K562 (cell line): Measurements from ENCODE around the gene SLC16A13. TPM values are rescaled to one million over a fixed set of nuclear protein-coding genes. Genes with fewer than 3 reads are reported as not detected.

Experiments used
- ATAC-seq: fragments of 200-7000 bp; cut with Tn5 transposase; 3 replicates; pipeline ENCODE4 v1.9.1; 2020; ENCODE audit warnings: moderate library complexity
- BruUV-seq: library from RNA; stranded (reverse); fragments of 400-500 nt; replicated peaks from 2 replicates; lab custom pipeline; 2021; lab: Mats Ljungman, UMichigan
- CTCF ChIA-PET: fragments of 300-600 bp; formaldehyde crosslinking; extraction: SDS; loops from one replicate; lab custom pipeline; 2021; ENCODE audit warnings: low intra/inter-chr PET ratio; lab: Yijun Ruan, JAX
- POLR2A ChIA-PET: fragments of 300-600, 350-650 bp; sonication (Branson Sonifier 250); formaldehyde crosslinking; extraction: SDS; loops from one replicate; lab custom pipeline; 2021; ENCODE audit warnings: antibody characterized with exemption, inconsistent platforms; lab: Yijun Ruan, JAX
- DNase-seq, 4 experiments: peaks; one replicate each; pipeline versions ENCODE4 v3.0.0 to v3.0.0-alpha.2; 2011 to 2018; ENCODE audit warnings: low spot score in 3 of 4, mixed read lengths in 3 of 4; ENCODE audit errors: extremely low read depth in 1 of 4
- FAIRE-seq: peaks from 2 replicates; lab custom pipeline; 2011; peaks lifted over from hg19 to GRCh38; lab: Jason Lieb, UNC
- H2AFZ ChIP-seq: 2 replicates; pipeline ENCODE4 v1.6.0; 2011; ENCODE audit warnings: low read depth, low read length, control low read depth, inconsistent platforms
- H3K27ac ChIP-seq: fragments of 200-600 bp; 3 replicates; pipeline ENCODE4 v1.8.0; 2011; ENCODE audit warnings: low read depth, mild to moderate bottlenecking, control low read depth, inconsistent platforms, low read length, moderate library complexity, mixed read lengths; ENCODE audit errors: extremely low read depth
- H3K27me3 ChIP-seq, 2 experiments: fragments of 300-600 bp in 1 of 2; 2 replicates in 1 of 2; 3 replicates in 1 of 2; pipeline versions ENCODE4 v1.6.0 to v1.8.0; 2011; ENCODE audit warnings: inconsistent platforms in 2 of 2, low read length in 2 of 2, mild to moderate bottlenecking in 1 of 2, mixed read lengths in 1 of 2, moderate library complexity in 1 of 2; ENCODE audit not compliant: control insufficient read depth in 2 of 2, insufficient read depth in 2 of 2
- H3K36me3 ChIP-seq: fragments of 300-600 bp; 3 replicates; pipeline ENCODE4 v1.8.0; 2011; ENCODE audit warnings: mild to moderate bottlenecking, low read length, inconsistent platforms; ENCODE audit not compliant: control insufficient read depth, insufficient read depth
- H3K4me1 ChIP-seq, 2 experiments: fragments of 200-600 bp in 1 of 2; replicated peaks in 1 of 2; 2 replicates in 1 of 2; 3 replicates in 1 of 2; pipeline versions ENCODE4 v1.5.1 to v1.8.0; 2011; ENCODE audit warnings: inconsistent platforms in 2 of 2, low read length in 2 of 2, mild to moderate bottlenecking in 1 of 2, mixed read lengths in 1 of 2, moderate library complexity in 1 of 2; ENCODE audit not compliant: control insufficient read depth in 2 of 2, insufficient read depth in 2 of 2
- H3K4me2 ChIP-seq: 2 replicates; pipeline ENCODE4 v1.6.1; 2011; ENCODE audit warnings: low read length, control low read depth, inconsistent platforms, mixed read lengths; ENCODE audit not compliant: insufficient read depth
- H3K4me3 ChIP-seq: fragments of 200-600 bp; sonication (generic), shearing (Covaris generic); 2 replicates; pipeline ENCODE4 v1.5.1; 2016; ENCODE audit warnings: control low read depth, inconsistent platforms
- H3K79me2 ChIP-seq: fragments of 200-600 bp; 3 replicates; pipeline ENCODE4 v1.8.0; 2011; ENCODE audit warnings: low read length, inconsistent platforms; ENCODE audit not compliant: control insufficient read depth, insufficient read depth
- H3K9ac ChIP-seq, 2 experiments: 2 replicates each; pipeline versions ENCODE4 v1.6.0 to v1.6.1; 2011; ENCODE audit warnings: low read depth in 2 of 2, low read length in 2 of 2, control low read depth in 1 of 2, inconsistent platforms in 1 of 2, mild to moderate bottlenecking in 1 of 2, mixed read lengths in 1 of 2; ENCODE audit not compliant: insufficient read depth in 1 of 2
- H3K9me1 ChIP-seq: one replicate; pipeline ENCODE4 v1.6.0; 2011; ENCODE audit warnings: inconsistent platforms, mild to moderate bottlenecking, low read length, moderate library complexity; ENCODE audit not compliant: control insufficient read depth, insufficient read depth
- H3K9me3 ChIP-seq: replicated peaks from 2 replicates; pipeline ENCODE4 v1.5.1; 2011; ENCODE audit warnings: low read depth, low read length, inconsistent platforms; ENCODE audit not compliant: control insufficient read depth, insufficient read depth
- H4K20me1 ChIP-seq: replicated peaks from 2 replicates; pipeline ENCODE4 v1.6.1; 2011; ENCODE audit warnings: low read length, inconsistent platforms, mixed read lengths; ENCODE audit not compliant: control insufficient read depth, insufficient read depth
- CBFA2T3 ChIP-seq: fragments of 450-650 bp; IDR thresholded peaks from 2 replicates; pipeline ENCODE4 v1.6.1; 2017
- JUND ChIP-seq, 2 experiments: IDR thresholded peaks; 2 replicates in 1 of 2; 3 replicates in 1 of 2; pipeline ENCODE4 v1.6.1; 2011; ENCODE audit warnings: borderline replicate concordance in 2 of 2, low read depth in 2 of 2, low read length in 2 of 2, improper control_type of control experiment in 1 of 2, missing biosample characterization in 1 of 2, missing genetic modification characterization in 1 of 2, missing genetic modification reagents in 1 of 2
- ZNF121 ChIP-seq: sonication (generic); formaldehyde crosslinking; conservative IDR thresholded peaks from 2 replicates; pipeline ENCODE4 v1.8.0; 2022; ENCODE audit warnings: missing genetic modification reagents
- ZSCAN32 ChIP-seq: fragments of 450-650 bp; formaldehyde crosslinking; IDR thresholded peaks from 2 replicates; pipeline ENCODE4 v1.4.0; 2020; ENCODE audit warnings: mild to moderate bottlenecking, moderate library complexity
- WGBS: fragments of 100-300 bp; shearing (Covaris generic); methylation state at CpG from one replicate; pipeline ENCODE4 v1.1.6; 2016; ENCODE audit warnings: low coverage, mixed read lengths; ENCODE audit not compliant: insufficient coverage; ENCODE audit errors: missing lambda C conversion rate; 5-methylcytosine and 5-hydroxymethylcytosine counted together
- in situ Hi-C: fragments of 300-500 bp; cut with MboI; formaldehyde crosslinking; loops from 4 replicates; pipeline ENCODE4 v1.15.0; 2018; ENCODE audit warnings: inconsistent platforms, mixed read lengths
- intact Hi-C: fragments of 100-400 bp; cut with micrococcal nuclease; formaldehyde crosslinking; loops from 2 replicates; pipeline ENCODE4 v1.14.2; 2022
- polyA plus RNA-seq, 8 experiments: library from polyadenylated mRNA; depleted of rRNA in 4 of 8; stranded (reverse) in 5 of 8; unstranded in 3 of 8; fragments of >200 nt; fragmentation: Nextera tagmentation in 2 of 8; fragmentation: Illumina TruSeq in 1 of 8; extraction: Ambion mirVana in 2 of 8; extraction: Trizol in 1 of 8; gene quantifications; 2 replicates each; pipeline versions ENCODE4 v1.2.1 to v1.2.3, GENCODE V29; 2011 to 2014; ENCODE audit warnings: inconsistent platforms in 1 of 8, missing spikeins in 1 of 8
- total RNA-seq, 7 experiments: library from RNA; depleted of rRNA in 6 of 7; stranded (reverse); fragments of >200 nt in 6 of 7; fragmentation: Illumina TruSeq in 2 of 7; extraction: Trizol in 2 of 7; gene quantifications; 2 replicates each; pipeline versions ENCODE4 v1.2.1 to v1.2.3, GENCODE V29; 2011 to 2021; ENCODE audit warnings: low replicate concordance in 1 of 7
- TF ChIP-seq, protein P1 (sequence below): sonication (generic); formaldehyde crosslinking; IDR thresholded peaks from 2 replicates; pipeline ENCODE4 v1.8.0; 2022; ENCODE audit warnings: missing genetic modification reagents, mild to moderate bottlenecking, moderate library complexity, borderline replicate concordance
- TF ChIP-seq, protein P2 (sequence below): fragments of 450-650 bp; formaldehyde crosslinking; IDR thresholded peaks from 2 replicates; pipeline ENCODE4 v1.4.0; 2022; ENCODE audit warnings: missing genetic modification characterization
- TF ChIP-seq, protein P3 (sequence below): fragments of 450-650 bp; IDR thresholded peaks from 2 replicates; pipeline ENCODE4 v1.6.1; 2016; ENCODE audit warnings: low read depth, mild to moderate bottlenecking, moderate library complexity

The SLC16A13 gene
- total and polyA plus RNA-seq, 9 of the 15 experiments (the other 6 are each of a cell fraction or from before 2014, with no cell fraction given) = 0.04 to 5.6 (median 0.87) TPM

DNA sequence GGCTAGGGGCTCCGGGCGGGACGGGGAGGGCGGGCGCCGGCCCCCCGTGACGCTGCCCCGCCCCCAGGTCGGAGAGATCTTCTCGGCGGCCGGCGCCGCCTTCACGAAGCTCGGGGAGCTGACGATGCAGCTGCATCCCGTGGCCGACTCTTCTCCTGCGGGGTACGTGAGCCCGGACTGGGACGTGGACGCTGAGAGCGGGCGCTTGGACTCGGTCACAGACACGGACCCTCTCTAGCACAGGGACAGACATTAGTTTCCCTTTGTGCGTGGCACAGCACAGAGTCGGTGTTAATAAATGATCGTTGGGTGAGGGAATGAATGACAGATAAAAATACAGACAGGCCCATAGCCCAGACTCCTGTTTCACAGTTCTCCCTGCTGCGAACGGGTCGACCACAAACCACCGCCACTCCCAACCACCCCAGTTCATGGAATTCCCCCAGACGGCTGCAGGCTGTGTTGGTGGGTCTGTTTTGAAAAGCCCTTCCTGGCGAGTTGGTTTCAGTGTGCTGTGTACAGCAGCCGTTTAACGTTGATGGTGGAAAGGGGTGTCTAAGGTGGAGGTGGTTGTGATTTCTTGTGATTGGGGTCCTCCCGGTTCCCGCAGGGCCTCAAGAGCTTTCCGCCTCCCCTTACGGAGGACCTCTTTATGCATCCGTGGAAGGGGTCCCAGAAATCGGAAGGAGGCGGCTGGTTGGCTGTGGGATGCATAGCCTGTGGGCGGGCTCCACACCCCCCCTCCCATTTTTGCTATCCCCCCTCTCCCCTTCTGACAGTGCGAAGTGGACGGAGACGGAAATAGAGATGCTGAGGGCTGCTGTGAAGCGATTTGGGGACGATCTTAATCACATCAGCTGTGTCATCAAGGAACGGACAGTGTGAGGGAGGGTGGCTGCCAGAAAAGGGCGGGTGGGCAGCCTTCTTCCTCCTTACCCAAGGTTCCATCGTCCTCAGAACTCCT lies 20.5 kb upstream of the SLC16A13 start:
- DNase-seq (peak in 2 of 4 experiments; percentile 27 to 66), ATAC-seq (no peak), FAIRE-seq (peak; percentile 67)
- Histone ChIP-seq H3K9ac (peak overlapping the region; percentile 67 to 93), H3K79me2 (peaks cover 45% of the 10 kb centered on the region), H3K9me1 (no peaks in the 10 kb centered on the region), H4K20me1 (no peaks in the 10 kb centered on the region), H2AFZ (peak overlapping the region; percentile 76), H3K36me3 (peaks cover 7% of the 10 kb centered on the region; the same call in 2 of the 3 replicates), H3K9me3 (no peaks in the 10 kb centered on the region), H3K4me2 (peak overlapping the region; percentile 87), H3K27ac (peak overlapping the region; percentile 96), H3K4me3 (peak overlapping the region; percentile 81), H3K4me1 (peaks cover 40 to 53% of the 10 kb centered on the region in 2 experiments), H3K27me3 (no peaks in the 10 kb centered on the region)
- no TSS peak for BruUV-seq
- CTCF ChIA-PET = interaction anchor here (1.0 kb wide), 1 partner anchor 101 kb away, joined by 3 read pairs; no protein-coding TSS in a partner anchor
- 6% methylated on average over 33 of the region's 56 CpGs for WGBS
- intact Hi-C loops = loop anchor here (5.0 kb wide), 1 partner anchor 348 kb away; no protein-coding TSS in a partner anchor
- POLR2A ChIA-PET = interaction anchor here (0.6 to 1.5 kb wide), 5 partner anchors 21 to 280 kb away, joined by 3 to 4 read pairs (median 3); partner anchors contain the start of gene SLC16A13
- in situ Hi-C loops = loop anchor here (5.0 kb wide), 1 partner anchor 173 kb away; no protein-coding TSS in a partner anchor
- TF ChIP-seq, protein P1, sequence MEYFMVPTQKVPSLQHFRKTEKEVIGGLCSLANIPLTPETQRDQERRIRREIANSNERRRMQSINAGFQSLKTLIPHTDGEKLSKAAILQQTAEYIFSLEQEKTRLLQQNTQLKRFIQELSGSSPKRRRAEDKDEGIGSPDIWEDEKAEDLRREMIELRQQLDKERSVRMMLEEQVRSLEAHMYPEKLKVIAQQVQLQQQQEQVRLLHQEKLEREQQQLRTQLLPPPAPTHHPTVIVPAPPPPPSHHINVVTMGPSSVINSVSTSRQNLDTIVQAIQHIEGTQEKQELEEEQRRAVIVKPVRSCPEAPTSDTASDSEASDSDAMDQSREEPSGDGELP (CRISPR knock-in tag) = peak; percentile 81
- TF ChIP-seq, protein P2, sequence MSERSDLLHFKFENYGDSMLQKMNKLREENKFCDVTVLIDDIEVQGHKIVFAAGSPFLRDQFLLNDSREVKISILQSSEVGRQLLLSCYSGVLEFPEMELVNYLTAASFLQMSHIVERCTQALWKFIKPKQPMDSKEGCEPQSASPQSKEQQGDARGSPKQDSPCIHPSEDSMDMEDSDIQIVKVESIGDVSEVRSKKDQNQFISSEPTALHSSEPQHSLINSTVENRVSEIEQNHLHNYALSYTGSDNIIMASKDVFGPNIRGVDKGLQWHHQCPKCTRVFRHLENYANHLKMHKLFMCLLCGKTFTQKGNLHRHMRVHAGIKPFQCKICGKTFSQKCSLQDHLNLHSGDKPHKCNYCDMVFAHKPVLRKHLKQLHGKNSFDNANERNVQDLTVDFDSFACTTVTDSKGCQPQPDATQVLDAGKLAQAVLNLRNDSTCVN (CRISPR knock-in tag) = no peak
- 0 out of 2 replicates have a peak, but pooled peaks have one; percentile 23 for TF ChIP-seq JUND (IDR thresholded peaks at IDR 0.05; ENCODE audit: borderline replicate concordance, low read depth, low read length)
- TF ChIP-seq JUND (tag; IDR thresholded peaks at IDR 0.05; ENCODE audit: borderline replicate concordance, low read depth, low read length) = no peak; the same call in 2 of the 3 replicates
- TF ChIP-seq, protein P3, sequence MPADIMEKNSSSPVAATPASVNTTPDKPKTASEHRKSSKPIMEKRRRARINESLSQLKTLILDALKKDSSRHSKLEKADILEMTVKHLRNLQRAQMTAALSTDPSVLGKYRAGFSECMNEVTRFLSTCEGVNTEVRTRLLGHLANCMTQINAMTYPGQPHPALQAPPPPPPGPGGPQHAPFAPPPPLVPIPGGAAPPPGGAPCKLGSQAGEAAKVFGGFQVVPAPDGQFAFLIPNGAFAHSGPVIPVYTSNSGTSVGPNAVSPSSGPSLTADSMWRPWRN = no peak
- TF ChIP-seq CBFA2T3 = peak; percentile 45; the same call in 1 of the 2 replicates
- TF ChIP-seq ZNF121 (CRISPR knock-in tag) = peak; percentile 91
- no peak for TF ChIP-seq ZSCAN32 (CRISPR knock-in tag)
